ENCODE measurements around the gene EIF2B4. TPM values are rescaled to one million over a fixed set of nuclear protein-coding genes. Genes with fewer than 3 reads are reported as not detected.

EIF2B4 gene
- 10 to 100 TPM; 43.3 to 69.0 (median 59.8) TPM for total RNA-seq

DNA sequence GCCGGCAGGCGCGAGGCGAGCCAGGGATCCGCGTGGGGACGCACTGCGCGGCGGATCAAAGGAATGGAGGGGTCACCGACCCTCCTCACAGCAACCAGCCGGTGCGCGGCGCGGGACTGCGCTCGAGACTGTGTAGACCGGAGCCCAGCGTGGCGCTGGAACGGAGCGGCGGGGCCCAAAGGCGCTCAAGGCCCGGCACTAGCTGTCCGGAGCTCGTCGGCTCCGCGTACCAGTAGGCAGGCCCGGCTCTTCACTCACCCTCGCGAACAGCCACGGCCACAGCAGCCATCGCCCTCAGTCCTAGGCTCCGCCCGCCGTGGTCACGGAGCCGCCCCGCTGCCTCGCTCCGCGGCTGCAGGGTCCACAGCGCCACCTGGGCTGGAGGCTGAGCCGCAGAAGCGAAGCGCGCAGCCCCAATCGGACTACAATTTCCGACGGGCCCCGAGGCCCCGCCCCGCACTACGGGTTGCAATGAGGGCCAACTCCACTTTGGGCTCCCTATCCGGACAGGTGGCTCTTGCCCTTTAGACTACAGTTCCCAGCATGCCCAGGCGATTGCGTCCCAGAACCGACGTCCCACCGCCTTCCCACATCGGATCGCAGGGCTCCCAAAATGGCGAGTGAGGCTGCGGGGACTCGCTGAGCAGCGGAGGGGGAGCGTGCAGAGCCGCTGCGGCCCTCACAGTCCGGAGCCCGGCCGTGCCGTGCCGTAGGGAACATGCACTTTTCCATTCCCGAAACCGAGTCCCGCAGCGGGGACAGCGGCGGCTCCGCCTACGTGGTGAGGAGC is at the start of gene EIF2B4, which contains the start of gene SNX17:
EIF2B4 (minus strand) TSS at position 313 of the 790 bp plus-strand sequence; CDS start at position 289, 24 bp downstream.
SNX17 (plus strand) TSS at position 591 of the 790 bp plus-strand sequence; CDS start at position 719, 128 bp downstream.
- H3K4me1 ChIP-seq = peaks cover 0 to 37% (median 28%) of the 10 kb centered on the region in 4 donors
- H3K27me3 ChIP-seq = no peaks in the 10 kb centered on the region
- peak; percentile 90 to 97 for TF ChIP-seq EP300 (IDR thresholded peaks at IDR 0.05)
- TF ChIP-seq, protein P1, sequence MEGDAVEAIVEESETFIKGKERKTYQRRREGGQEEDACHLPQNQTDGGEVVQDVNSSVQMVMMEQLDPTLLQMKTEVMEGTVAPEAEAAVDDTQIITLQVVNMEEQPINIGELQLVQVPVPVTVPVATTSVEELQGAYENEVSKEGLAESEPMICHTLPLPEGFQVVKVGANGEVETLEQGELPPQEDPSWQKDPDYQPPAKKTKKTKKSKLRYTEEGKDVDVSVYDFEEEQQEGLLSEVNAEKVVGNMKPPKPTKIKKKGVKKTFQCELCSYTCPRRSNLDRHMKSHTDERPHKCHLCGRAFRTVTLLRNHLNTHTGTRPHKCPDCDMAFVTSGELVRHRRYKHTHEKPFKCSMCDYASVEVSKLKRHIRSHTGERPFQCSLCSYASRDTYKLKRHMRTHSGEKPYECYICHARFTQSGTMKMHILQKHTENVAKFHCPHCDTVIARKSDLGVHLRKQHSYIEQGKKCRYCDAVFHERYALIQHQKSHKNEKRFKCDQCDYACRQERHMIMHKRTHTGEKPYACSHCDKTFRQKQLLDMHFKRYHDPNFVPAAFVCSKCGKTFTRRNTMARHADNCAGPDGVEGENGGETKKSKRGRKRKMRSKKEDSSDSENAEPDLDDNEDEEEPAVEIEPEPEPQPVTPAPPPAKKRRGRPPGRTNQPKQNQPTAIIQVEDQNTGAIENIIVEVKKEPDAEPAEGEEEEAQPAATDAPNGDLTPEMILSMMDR (IDR thresholded peaks at IDR 0.05) = peak; percentile 55 to 92 (median 82)
- TF ChIP-seq POLR2A (IDR thresholded peaks at IDR 0.05) = peak; percentile 27 to 67
- 0% methylated on average over 17 to 42 of the region's 85 CpGs for WGBS, 2 donors
- H3K4me3 ChIP-seq = peak within 1 kb of the TSS; percentile 84 to 100 (median 98)
- DNase-seq (ENCODE audit: low spot score in 2 of 2) = peak; percentile 97 to 98
- no peaks in the 10 kb centered on the region for H3K9me3 ChIP-seq
- peak within 1 kb of the TSS; percentile 78 to 97 (median 94) for H3K27ac ChIP-seq
- peaks cover 6 to 69% (median 18%) of the 10 kb centered on the region in 3 donors for H3K36me3 ChIP-seq

DNA sequence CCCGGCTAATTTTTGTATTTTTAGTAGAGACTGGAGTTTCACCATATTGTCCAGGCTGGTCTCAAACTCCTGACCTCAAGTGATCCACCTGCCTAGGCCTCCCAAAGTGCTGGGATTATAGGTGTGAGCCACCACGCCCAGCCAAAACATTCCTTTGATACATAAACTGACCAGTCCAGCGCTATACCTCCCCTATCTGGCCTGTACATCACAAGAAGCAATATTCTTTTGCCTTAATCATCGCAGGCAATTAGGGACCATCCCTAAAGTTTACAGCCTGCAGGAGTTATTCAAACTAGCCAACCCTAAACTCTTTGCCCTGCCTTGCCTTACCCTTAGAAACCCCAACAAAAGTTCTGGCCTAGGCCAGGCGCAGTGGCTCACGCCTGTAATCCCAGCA is 46.0 kb upstream of the EIF2B4 start:
- no peak overlapping the region for H3K27ac ChIP-seq
- TF ChIP-seq, protein P1 (IDR thresholded peaks at IDR 0.05) = no peak
- no peak overlapping the region for H3K4me3 ChIP-seq
- H3K27me3 ChIP-seq = no peaks in the 10 kb centered on the region
- no peak for DNase-seq (ENCODE audit: low spot score in 2 of 2)
- H3K36me3 ChIP-seq = no peaks in the 10 kb centered on the region
- 92% methylated on average over 6 of the region's 6 CpGs for WGBS, 2 donors
- H3K9me3 ChIP-seq = no peaks in the 10 kb centered on the region
- H3K4me1 ChIP-seq = no peaks in the 10 kb centered on the region

DNA sequence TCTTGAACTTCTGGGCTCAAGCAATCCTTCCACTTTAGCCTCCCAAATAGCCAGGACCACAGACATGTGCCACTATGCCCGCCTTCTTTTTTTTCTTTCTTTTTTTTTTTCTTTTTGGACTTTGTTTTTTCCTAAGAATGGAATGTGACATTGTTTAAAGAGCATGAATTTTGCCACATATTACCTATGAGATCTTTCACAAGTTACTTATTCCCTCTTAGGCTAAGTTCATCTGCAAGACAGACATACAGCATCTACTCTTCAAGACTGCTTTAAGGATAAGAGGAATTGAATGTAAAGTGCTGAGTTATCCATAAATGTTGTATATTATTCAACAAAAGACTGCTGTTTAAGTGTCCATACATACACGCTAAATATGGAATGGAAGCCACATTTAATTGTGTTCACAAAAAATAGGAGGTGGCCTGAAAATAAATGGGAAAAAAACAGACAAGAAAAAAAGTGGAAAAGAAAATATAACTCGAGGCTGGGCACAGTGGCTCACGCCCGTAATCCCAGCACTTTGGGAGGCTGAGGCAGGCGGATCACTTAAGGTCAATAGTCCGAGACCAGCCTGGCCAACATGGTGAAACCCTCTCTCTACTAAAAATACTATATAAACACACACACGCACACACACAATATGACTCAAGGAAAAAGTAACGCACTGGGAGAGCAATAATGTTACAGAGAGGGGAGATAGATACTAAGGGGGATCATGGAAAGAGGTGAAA is 42.4 kb upstream of the EIF2B4 start:
- peaks cover 0 to 18% (median 5%) of the 10 kb centered on the region in 4 donors for H3K4me1 ChIP-seq
- H3K27ac ChIP-seq = no peak overlapping the region
- no peaks in the 10 kb centered on the region for H3K9me3 ChIP-seq
- no peaks in the 10 kb centered on the region for H3K36me3 ChIP-seq
- WGBS, 2 donors = 86 to 88% methylated on average over 9 of the region's 9 CpGs
- H3K4me3 ChIP-seq = no peak overlapping the region
- H3K27me3 ChIP-seq = no peaks in the 10 kb centered on the region
- no peak for TF ChIP-seq POLR2A (IDR thresholded peaks at IDR 0.05)
- TF ChIP-seq, protein P1 (IDR thresholded peaks at IDR 0.05) = no peak
- TF ChIP-seq EP300 (IDR thresholded peaks at IDR 0.05) = no peak
- no peak for DNase-seq (ENCODE audit: low spot score in 2 of 2)

- H3K27me3 ChIP-seq = no peaks in the 10 kb centered on the region
- H3K4me3 ChIP-seq = peak within 1 kb of the TSS; percentile 78 to 99 (median 98)
- WGBS, 2 donors = 1% methylated on average over 64 to 81 of the region's 82 CpGs
- H3K27ac ChIP-seq = peak within 1 kb of the TSS; percentile 26 to 88 (median 81)
- TF ChIP-seq POLR2A (IDR thresholded peaks at IDR 0.05) (peak; percentile 3 to 52), EP300 (IDR thresholded peaks at IDR 0.05) (peak in 1 of 2 donors; percentile 76)
- TF ChIP-seq, protein P1 (IDR thresholded peaks at IDR 0.05) = peak in 1 of 5 experiments; percentile 32
- H3K9me3 ChIP-seq = no peaks in the 10 kb centered on the region
- peaks cover 0 to 34% (median 6%) of the 10 kb centered on the region in 4 donors for H3K4me1 ChIP-seq
- peaks cover 0 to 15% (median 0%) of the 10 kb centered on the region in 3 donors for H3K36me3 ChIP-seq
- DNase-seq (ENCODE audit: low spot score in 2 of 2) = peak; percentile 82 to 89
Measured at GRCh38 chr2:27409321-27410073, 39.4 kb upstream of the EIF2B4 start, which contains the start of gene PPM1G. PPM1G (minus strand) TSS chr2:27409591; CDS start chr2:27409422, 169 bp downstream.

Data from tibial nerve (tissue), 4 donors.